A549 treated with CpdA at 1 μM for 4 hours (cell line): Measurements from ENCODE around the gene GPATCH1. TPM values are rescaled to one million over a fixed set of nuclear protein-coding genes. Genes with fewer than 3 reads are reported as not detected.

Experiments
- total RNA-seq: library from RNA; stranded (reverse); fragments of 200-300 nt; extraction: Qiagen RNA extraction; gene quantifications from 5 replicates; pipeline ENCODE4 v1.2.3, GENCODE V29; 2022; ENCODE audit warnings: low read depth

The GPATCH1 gene
- total RNA-seq, result 13.2 to 15.5 TPM (median 14.9 TPM) in 5 replicates

GRCh38 chr19:33080761-33081681 lies at the start of gene GPATCH1:
Gene GPATCH1 (plus strand): TSS chr19:33081181. CDS start chr19:33081194, 13 bp downstream.

GRCh38 chr19:33064792-33065550 lies 16.0 kb upstream of the GPATCH1 start, which contains the start of gene RHPN2:
Gene RHPN2 (minus strand): TSS chr19:33064888. CDS start chr19:33064852, 36 bp downstream.

GRCh38 chr19:33132021-33132420 lies 51.0 kb downstream of the GPATCH1 start, which contains the start of gene WDR88:
Gene WDR88 (plus strand): TSS chr19:33132114. CDS start chr19:33132170, 56 bp downstream.

Other genes starting within 250 kb of the GPATCH1 start
- gene SLC7A9, start 211.4 kb upstream of the GPATCH1 start, total RNA-seq, result 0.35 to 0.67 TPM (median 0.52 TPM) in 4 of 5 replicates, not detected in the other
- gene CEP89, start 109.2 kb upstream of the GPATCH1 start, total RNA-seq, result 40.9 to 49.6 TPM (median 45.7 TPM) in 5 replicates
- gene FAAP24, start 108.9 kb upstream of the GPATCH1 start, total RNA-seq, result 14.8 to 17.8 TPM (median 15.4 TPM) in 5 replicates
- gene RHPN2, start 16.3 kb upstream of the GPATCH1 start, total RNA-seq, result 50.9 to 71.5 TPM (median 56.4 TPM) in 5 replicates
- not detected in 5 replicates for gene WDR88, start 50.9 kb downstream of the GPATCH1 start, total RNA-seq
- gene LRP3, start 113.1 kb downstream of the GPATCH1 start, total RNA-seq, result 30.8 to 58.6 TPM (median 51.9 TPM) in 5 replicates
- 0.08 to 0.17 TPM (median 0.10 TPM) in 3 of 5 replicates, not detected in the others for gene SLC7A10, start 144.7 kb downstream of the GPATCH1 start, total RNA-seq
- gene CEBPA, start 221.4 kb downstream of the GPATCH1 start, total RNA-seq, result 4.8 to 8.9 TPM (median 7.5 TPM) in 5 replicates